ENCODE results near the gene CDCA3.

- TF ChIP-seq POLR2A (IDR thresholded peaks at IDR 0.05; ENCODE audit: low read depth, low read length): no peak
- no peak for TF ChIP-seq POLR2AphosphoS5 (IDR thresholded peaks at IDR 0.05; ENCODE audit: low read depth, low read length)
- TF ChIP-seq TAF1 (IDR thresholded peaks at IDR 0.05; ENCODE audit: borderline replicate concordance, low read depth, low read length): no peak
These were observed 19.6 kb downstream of the CDCA3 start for GRCh38 chr12:6831450-6831995.

Measured in GM12892 (cell line).